ENCODE measurements around the gene ARID1B.

The ARID1B gene

DNA sequence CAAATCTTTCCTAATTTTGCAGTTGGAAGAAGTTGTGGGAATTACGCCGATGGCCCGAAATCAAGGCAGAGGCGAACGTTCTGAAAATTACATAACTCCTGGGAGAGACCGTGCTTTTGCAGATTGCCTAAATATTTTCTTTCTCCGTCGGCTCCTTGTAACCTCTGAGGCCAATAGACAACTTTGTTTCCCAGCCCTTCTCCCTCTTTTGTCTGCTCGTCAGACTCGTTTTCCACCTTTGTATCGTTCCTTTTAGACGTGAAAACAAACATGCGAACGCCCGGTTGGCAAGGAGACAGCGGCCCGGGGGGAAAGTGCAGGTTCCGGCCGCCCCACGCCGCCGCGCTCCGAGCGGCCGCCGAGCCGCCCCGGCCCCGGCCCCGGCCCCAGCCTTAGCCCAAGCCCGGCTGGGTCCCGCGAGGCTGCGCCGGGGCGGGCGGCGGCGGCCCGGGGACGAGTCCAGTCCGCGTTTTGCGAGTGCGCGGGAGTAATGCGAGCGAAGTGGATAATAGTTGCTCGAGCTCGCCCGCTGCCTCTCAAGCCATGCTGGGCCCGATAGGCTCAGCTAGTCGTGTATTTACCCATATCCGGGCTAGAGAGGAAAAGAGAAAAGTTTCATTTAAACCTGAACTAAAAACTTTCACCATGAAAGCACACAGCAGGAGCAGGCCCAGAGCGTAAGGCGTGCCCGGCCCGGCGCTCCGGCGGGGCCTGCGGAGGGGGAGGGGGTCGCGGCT is at the start of gene ARID1B:
Gene ARID1B, plus strand, starts transcription at position 539 of the 737 bp plus-strand sequence. CDS start 303 bp downstream, outside the sequence.
- DNase-seq (ENCODE audit: low read depth): peak; percentile 69

DNA sequence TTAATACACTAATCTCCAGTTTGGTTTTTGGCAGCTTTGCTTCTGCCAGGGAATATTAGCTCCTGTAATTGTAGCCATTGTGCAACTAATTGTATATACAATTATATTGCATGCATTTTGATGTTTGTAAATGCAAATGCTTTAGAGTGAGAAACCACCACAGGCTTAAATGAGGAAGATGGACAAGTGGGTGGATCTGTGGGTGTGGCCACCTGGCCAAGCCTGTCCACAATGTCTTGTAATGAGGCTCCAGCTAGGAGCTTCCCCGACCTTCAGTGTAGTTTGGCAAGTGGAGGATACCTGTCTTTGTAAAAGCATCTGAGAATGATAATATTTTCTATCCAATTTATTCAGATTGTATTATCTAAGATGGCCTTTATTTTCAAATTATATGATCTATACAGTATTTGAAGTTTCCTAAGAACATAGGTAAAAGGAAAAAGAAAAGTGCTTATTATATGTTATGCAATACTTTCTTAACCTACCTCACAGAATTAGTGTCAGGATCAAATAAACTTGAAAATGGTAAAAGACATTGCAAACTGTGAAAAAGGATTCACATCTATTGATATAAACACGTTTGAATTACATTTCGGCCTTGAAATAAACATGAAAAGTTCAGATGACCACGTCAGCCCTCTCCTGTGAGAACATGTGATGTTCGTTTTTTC is 49.3 kb upstream of the ARID1B start:
- DNase-seq (ENCODE audit: low read depth): no peak

DNA sequence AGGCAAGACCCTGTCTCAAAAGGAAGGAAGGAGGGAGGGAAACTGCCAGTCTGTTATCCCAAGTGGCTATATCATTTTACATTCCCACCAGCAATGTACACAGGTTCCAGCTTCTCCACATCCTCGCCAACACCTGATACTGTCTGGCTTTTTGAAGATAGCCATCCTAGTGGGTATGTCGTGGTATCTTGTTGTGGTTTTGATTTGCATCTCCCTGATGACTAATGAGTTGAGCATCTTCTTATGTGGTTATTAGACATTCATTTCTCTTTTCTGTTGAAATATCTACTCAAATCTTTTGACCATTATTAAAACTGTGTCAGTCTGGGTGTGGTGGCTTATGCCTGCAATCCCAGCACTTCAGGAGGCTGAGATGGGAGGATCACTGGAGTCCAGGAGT is 47.9 kb upstream of the ARID1B start:
- no peak for DNase-seq (ENCODE audit: low read depth)

DNA sequence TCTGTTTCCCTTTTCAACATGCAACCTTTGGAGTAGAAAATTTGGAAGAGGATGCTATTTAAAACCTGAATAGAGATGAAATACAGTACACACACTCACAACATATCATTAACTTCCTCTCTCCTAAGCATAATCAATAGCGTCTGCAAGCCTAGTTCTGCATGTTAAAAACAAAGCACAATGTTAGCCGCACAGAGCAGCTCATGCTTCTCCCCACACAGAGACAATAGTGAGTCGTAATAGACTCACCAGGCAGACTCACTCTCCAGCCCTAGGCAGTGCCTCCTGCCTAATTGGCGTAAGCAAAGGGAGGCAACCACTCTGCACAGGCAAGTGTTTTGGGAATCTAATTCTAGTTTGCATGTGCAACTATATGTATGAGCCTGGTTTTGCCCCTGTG is 45.8 kb upstream of the ARID1B start:
- DNase-seq (ENCODE audit: low read depth): no peak

DNA sequence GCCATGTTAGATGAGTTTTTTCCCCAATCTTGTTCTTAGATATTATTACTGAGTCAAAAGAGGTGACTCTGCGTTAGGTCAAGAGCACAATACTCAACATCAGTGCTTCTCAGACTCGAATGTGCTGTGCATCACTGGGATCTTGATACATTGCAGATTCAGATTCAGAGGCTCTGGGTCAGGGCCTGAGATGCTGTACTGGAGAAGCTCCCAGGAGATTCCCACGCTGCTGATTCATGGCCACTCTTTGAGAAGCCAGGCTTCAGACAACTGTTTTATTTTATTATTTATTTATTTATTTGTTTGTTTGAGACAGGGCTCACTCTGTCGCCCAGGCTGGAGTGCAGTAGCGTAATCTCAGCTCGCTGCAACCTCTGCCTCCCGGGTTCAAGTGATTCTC is 41.4 kb upstream of the ARID1B start:
- no peak for DNase-seq (ENCODE audit: low read depth)

DNA sequence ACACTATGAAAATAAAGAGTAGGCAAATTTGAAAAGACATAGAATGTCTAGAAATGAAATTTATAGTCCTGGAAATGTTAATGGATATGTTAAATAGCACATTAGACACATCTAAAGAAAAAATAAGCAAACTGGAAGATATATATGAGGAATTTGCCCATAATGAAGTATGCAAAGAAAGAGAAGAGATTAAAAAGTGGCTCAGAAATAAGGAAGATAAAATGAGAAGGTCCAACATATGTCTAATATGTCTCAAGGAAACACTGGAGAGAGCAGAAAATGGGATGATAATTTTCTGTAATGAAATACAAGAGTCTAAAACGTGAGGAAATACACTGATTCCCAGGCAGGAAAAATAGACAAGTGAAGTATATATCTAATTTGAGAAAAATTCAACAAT is 36.6 kb upstream of the ARID1B start:
- no peak for DNase-seq (ENCODE audit: low read depth)

DNA sequence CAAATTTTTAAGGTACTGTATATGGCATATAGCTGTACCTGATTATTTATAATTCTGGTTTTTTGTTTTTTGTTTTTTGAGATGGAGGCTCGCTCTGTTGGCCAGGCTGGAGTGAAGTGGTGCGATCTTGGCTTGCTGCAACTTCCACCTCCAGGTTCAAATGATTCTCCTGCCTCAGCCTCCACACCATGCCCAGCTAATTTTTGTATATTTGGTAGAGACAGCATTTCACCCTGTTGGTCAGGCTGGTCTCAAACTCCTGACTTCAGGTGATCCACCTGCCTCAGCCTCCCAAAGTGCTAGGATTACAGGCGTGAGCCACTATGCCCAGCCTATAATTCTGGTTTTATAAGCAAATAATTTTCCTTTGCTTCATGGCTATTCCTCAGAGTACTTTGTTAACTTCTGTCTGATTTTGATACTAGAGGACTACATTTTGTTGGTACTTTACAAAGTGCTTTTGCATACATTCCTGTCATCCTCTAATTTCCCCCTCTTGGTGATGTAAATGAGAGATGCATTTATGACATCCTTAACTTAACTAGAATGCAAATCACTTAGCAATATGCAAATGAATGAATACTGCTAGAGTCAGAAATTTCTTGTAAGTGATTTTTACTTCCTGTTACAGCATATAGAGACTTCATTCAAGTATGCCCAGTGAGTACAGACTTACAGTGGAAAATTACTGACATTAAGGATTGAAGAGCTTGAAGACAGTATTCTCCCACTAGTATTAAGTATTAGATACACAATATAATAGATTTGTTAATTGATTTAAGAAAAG is 35.7 kb upstream of the ARID1B start:
- DNase-seq (ENCODE audit: low read depth): no peak

DNA sequence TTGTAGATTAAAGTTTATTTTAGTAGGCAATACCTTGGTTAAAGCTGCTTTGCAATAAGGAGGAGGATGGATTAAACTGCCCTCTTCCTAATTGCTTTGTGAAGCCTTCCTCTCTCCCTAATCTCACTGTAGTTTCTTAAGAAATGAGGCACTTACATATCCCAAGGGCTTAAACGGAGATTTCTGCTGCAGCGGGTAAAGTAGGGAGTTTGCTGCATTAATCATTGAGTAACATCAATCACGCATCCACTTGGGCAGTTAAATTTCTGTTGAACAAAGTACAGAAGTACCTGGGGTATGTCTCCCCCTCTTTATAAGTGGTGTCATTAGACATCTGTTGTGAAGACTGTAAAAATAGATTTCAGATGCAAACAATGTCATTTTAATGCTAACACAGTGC is 29.5 kb upstream of the ARID1B start:
- DNase-seq (ENCODE audit: low read depth): no peak

DNA sequence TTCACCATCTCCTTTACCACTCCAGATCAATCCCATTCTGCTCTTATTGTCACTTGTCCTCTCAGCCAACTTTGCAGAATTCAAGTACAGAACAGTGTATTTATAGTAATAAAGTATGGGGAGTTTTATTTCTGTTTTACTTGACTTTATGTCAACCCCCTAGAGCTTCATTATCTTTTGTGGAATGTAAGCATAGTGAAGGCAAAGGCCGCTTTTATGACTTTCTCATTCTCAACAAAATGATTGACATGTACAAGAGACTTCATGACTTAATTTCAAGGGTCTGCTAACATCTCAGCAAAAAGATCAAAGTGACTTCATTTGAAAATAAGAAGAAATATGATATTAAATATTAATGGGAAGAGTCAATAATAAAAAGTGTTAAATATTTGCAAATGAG is 28.7 kb upstream of the ARID1B start:
- DNase-seq (ENCODE audit: low read depth): no peak

DNA sequence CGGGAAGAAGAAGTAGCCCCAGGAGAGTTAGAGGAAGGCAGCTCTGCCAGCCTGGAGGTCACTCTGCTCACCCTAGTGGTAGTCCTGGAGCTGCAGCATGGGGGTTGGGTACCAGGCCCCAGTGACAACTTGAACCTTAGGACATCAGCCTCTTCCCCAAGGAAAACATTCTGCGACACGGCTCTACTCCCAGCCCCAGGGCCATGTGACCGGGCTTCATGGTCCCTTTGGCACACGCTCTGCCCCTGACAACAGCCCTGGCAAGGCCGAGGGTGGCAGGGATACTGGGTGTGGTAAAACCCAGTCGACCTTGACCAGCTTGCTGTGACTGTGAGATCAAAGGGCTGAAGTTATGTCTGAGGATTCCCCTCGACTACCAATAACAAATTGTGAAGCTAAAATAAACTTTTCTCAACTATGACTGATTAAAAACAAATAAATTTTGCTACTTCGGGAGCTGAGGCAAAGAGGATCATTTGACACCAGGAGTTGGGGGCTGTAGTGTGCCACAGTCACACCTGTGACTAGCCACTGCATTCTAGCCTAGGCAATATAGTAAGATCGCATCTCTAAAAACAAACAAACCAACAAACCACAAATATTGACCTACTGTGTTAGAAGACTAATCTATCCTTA is 24.4 kb upstream of the ARID1B start:
- no peak for DNase-seq (ENCODE audit: low read depth)

DNA sequence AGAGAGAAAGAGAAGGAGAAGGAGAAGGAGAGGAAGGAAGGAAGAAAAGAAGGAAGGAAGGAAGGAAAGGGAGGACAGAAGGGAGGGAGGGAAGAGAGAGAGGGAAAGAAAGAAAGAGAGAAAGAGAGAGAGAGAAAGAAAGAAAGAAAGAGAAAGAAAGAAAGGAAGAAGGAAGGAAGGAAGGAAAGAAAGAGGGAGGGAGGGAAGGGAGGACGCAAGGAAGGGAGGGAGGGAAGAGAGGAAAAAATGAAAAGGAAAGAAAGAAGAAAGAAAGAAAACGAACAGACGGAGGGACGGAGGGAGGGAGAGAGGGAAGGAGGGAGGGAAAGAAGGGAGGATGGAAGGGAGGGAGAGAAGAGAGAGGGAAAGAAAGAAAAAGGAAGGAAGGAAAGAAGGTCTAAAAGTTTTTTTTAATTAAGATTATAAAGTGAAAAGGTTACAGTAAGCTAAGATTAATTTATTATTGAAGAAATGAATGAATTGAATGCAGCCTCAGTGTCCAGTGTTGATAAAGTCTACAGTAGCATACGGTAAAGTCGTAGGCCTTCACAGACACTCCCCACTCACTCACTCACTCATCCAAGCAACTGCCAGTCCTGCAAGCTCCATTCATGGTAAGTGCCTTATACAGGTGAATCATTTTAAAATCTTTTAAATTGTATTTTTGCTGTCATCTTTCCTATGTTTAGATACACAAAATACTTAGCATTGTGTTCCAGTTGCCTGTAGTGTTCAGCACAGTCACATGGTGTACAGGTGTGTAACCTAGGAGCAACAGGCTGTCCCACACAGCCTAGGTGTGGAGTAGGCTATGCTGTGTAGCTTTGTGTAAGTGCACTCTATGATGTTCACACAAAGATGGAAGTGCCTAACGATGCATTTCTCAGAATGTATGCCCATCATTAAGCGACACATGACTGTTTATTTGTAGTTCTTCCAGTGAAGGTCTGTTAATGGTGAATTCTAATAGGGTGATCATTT is 20.3 kb upstream of the ARID1B start:
- DNase-seq (ENCODE audit: low read depth): no peak

DNA sequence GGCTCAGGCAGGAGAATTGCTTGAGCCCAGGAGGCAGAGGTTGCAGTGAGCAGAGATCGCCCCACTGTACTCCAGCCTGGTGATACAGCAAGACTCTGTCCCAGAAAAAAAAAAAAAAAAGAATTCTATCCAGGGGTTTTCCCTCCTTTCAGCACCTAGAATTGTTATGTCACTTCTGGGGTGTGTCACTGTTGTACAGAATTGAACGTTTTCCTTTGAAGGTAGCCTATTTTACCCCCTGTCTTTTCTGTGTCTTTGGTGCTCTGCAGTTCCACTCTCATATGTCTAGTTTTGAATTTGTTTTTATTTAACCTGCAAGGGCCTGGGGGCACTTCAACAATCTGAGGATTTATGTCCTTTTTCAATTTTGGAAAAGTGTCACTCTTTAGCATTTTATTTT is 19.3 kb upstream of the ARID1B start:
- DNase-seq (ENCODE audit: low read depth): no peak

DNA sequence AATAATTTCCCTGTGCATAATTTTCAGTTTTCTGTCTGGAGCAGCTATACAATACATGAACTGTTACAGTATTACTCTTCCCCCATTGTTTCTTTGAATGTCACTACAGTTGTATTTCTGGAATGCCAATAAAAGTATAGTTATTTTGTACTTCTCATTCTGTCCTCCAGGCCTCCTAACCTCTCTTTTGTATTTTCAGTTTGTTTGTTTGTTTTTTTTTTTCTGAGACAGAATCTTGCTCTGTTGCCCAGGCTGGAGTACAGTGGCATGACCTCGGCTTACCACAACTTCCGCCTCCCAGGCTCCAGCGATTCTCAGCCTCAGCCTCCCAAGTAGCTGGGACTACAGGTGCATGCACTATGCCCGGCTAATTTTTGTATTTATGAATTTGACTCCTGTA is 16.8 kb upstream of the ARID1B start:
- no peak for DNase-seq (ENCODE audit: low read depth)

DNA sequence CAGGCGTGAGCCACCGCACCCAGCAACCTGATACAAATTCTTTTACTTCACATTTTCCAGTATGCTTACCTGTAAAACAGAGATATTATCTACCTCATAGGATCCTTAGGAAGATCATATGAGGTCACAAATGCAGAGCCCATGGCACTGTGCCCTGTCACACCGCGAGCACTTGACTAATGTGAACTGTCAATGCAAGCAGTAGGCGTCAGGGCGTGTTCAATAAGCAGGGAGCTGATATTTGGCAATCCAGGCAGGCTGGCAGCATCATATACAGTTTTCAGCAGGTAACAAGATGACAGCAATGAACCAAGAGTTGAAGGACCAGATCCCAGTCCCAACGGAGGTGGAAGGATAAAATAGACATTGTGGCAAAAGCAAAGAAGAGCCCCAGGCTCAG is 14.6 kb upstream of the ARID1B start:
- no peak for DNase-seq (ENCODE audit: low read depth)

DNA sequence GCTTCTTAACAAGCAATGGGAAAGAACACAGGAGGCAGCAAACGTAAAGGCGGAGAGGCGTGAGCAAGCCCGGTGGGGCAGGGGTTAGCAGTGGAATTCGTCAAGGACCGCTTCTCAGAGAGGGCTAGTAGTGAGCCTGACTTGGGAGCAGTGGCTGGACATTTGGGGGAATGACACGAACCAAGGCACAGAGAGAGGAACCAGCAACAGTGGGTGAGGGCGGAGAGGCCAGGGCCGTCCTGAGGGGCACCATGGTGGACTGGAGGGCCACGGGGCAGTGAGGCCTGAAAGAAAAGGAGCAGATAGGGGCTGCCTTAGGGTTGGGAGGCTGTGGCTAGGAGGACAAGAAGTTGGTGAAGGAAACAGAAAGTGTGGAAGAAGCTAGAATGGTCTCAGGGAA is 12.1 kb upstream of the ARID1B start:
- DNase-seq (ENCODE audit: low read depth): no peak

DNA sequence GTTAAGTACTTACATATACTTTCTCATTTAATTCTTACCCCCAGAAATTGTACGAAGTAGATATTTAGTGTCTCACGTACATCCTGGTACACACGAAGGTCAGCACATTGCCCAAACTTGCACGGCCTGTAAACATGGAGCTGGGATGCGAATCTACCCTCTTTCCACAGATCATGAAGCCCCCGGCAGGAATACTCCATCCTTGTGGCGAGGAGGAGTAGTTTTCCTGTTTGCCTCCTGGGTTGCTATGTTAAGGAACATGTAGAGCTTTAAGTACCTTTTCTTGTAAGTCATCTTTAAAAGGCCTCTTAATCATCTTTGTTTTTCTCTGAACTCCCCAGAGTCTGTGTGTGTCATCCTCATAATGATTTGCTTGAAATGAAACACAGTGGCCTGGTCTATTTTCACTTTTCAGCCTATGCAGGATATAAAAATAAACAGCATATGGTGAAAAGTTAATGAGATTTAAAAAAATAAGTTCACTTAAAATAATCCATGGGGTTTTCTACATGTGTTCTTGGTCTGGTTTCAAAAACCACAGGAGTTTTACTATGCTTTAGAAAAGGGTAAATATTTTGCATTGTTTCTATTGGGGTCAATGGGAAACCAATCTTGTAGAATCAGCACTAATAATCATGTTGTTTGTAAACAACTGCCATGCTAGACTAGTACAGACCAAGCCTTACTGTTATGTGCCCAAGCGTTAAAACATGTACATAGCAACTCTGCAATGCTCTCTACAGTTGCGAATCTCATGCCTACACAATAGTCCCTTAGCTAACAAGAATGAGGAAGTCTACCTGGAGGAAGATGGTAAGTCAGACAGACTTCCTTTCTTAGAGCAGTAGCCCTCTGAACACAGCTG is 9.3 kb upstream of the ARID1B start:
- no peak for DNase-seq (ENCODE audit: low read depth)

DNA sequence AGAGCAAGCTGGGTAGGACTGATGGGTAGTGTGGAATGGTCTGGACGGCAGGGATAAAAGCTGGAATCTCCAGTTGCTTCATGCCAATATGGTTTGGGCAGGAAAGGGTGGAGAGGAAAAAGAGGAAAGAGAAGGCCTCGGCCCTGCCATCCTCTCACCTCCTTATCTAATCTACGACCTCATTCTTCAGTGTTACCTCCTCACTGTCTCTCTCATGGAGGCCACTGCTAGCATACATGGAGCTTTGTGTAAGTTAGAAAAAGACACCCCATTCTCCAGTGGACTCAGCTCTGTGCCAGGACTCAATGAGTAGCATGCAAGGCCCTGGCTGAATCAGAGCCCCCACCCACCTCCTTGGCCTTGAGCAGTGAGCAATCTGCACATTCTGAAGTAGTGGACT is 6.1 kb upstream of the ARID1B start:
- no peak for DNase-seq (ENCODE audit: low read depth)

DNA sequence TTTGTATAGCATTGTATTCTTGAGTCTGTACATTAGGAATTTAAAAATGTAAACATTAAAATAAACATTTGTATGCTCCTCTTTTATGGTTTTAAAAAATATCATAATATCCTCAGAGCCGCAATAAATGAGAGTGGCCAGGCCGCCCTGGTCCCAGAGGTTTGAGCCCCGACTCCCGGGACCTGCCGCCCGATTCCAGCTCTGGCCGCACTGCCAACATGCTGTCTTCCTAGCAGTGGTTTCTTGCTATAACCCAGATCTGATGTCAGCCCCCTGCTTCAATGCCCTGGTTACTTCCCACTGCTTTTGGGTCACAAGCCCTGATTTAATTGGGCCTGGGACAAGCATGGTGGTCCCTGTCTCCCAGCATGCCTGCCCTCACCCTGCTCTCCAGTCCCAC is 5.4 kb upstream of the ARID1B start:
- DNase-seq (ENCODE audit: low read depth): no peak

DNA sequence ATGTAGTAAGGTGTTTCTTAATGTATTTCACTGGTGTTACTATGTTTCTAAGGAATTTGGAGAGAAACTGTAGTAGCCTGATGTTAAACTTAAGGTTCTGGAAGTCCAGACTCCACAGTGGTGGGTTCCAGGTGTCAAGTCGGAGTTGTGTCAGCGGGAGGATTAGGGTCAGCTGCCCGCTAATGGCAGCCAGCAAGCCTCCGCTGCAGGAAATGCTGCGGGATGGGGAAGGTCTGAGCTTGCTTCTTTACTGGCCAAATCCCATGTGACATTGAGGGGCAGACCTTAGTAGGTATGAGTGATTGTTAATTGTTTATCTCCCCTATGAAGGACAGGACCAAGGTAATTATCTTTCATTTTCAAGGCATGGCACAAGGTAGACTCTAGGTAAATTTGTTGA is 3.7 kb upstream of the ARID1B start:
- no peak for DNase-seq (ENCODE audit: low read depth)
